Trophoblast cell (in vitro differentiated cells and primary cell): ENCODE measurements around the gene ING5.

Source experiments
- DNase-seq, 2 donors: peaks; one replicate each; pipeline ENCODE4 v3.0.0-alpha.2; 2016
- H2AFZ ChIP-seq: 2 replicates; pipeline ENCODE4 v1.6.1; 2013; ENCODE audit warnings: low read length, moderate library complexity, mild to moderate bottlenecking; ENCODE audit not compliant: insufficient read depth, poor library complexity
- H2AK5ac ChIP-seq: 2 replicates; pipeline ENCODE4 v1.6.1; 2013; ENCODE audit warnings: mild to moderate bottlenecking, low read length
- H2BK120ac ChIP-seq: 2 replicates; pipeline ENCODE4 v1.6.1; 2013; ENCODE audit warnings: low read length, mild to moderate bottlenecking, moderate library complexity; ENCODE audit not compliant: insufficient read depth, poor library complexity
- H2BK12ac ChIP-seq: 2 replicates; pipeline ENCODE4 v1.6.1; 2013; ENCODE audit warnings: mild to moderate bottlenecking, low read length, moderate library complexity
- H2BK5ac ChIP-seq: 2 replicates; pipeline ENCODE4 v1.6.1; 2013; ENCODE audit warnings: low read length, low read depth, moderate library complexity, mild to moderate bottlenecking; ENCODE audit not compliant: poor library complexity
- H3K14ac ChIP-seq: 2 replicates; pipeline ENCODE4 v1.6.1; 2013; ENCODE audit warnings: mild to moderate bottlenecking, low read length
- H3K18ac ChIP-seq: 2 replicates; pipeline ENCODE4 v1.6.1; 2013; ENCODE audit warnings: mild to moderate bottlenecking, low read length
- H3K23ac ChIP-seq: 2 replicates; pipeline ENCODE4 v1.6.1; 2013; ENCODE audit warnings: low read length
- H3K27ac ChIP-seq: 2 replicates; pipeline ENCODE4 v1.5.1; 2013; ENCODE audit warnings: low read depth, mild to moderate bottlenecking, inconsistent platforms, low read length, moderate library complexity
- H3K27me3 ChIP-seq: 2 replicates; pipeline ENCODE4 v1.6.1; 2013; ENCODE audit warnings: inconsistent platforms, mild to moderate bottlenecking, low read length, moderate library complexity; ENCODE audit not compliant: insufficient read depth
- H3K36me3 ChIP-seq, 2 experiments: 1 replicate in 1 of 2; 2 replicates in 1 of 2; pipeline ENCODE4 v1.6.1; 2013; ENCODE audit warnings: low read length in 2 of 2, mild to moderate bottlenecking in 2 of 2, moderate library complexity in 1 of 2; ENCODE audit not compliant: insufficient read depth in 2 of 2, control insufficient read depth in 1 of 2
- H3K4ac ChIP-seq: 2 replicates; pipeline ENCODE4 v1.6.1; 2013; ENCODE audit warnings: low read depth, mild to moderate bottlenecking, low read length, moderate library complexity
- H3K4me1 ChIP-seq, 2 experiments: 1 replicate in 1 of 2; 2 replicates in 1 of 2; pipeline ENCODE4 v1.6.1; 2013; ENCODE audit warnings: low read length in 2 of 2, mild to moderate bottlenecking in 2 of 2, moderate library complexity in 1 of 2; ENCODE audit not compliant: insufficient read depth in 2 of 2, control insufficient read depth in 1 of 2
- H3K4me2 ChIP-seq: 2 replicates; pipeline ENCODE4 v1.6.1; 2013; ENCODE audit warnings: inconsistent platforms, mild to moderate bottlenecking, low read length, moderate library complexity
- H3K4me3 ChIP-seq: 2 replicates; pipeline ENCODE4 v1.5.1; 2013; ENCODE audit warnings: mild to moderate bottlenecking, low read depth, low read length, inconsistent platforms
- H3K79me1 ChIP-seq: one replicate; pipeline ENCODE4 v1.6.1; 2013; ENCODE audit warnings: low read length
- H3K79me2 ChIP-seq: 2 replicates; pipeline ENCODE4 v1.6.1; 2013; ENCODE audit warnings: low read length, mild to moderate bottlenecking; ENCODE audit not compliant: control insufficient read depth, insufficient read depth, poor library complexity
- H3K9ac ChIP-seq: 2 replicates; pipeline ENCODE4 v1.6.1; 2013; ENCODE audit warnings: mild to moderate bottlenecking, low read length
- H3K9me3 ChIP-seq: 2 replicates; pipeline ENCODE4 v1.6.1; 2013; ENCODE audit warnings: low read depth, mild to moderate bottlenecking, control low read depth, inconsistent platforms, low read length; ENCODE audit not compliant: insufficient read depth
- H4K12ac ChIP-seq: 2 replicates; pipeline ENCODE4 v1.6.1; 2013; ENCODE audit warnings: low read depth, mild to moderate bottlenecking, low read length, moderate library complexity
- H4K8ac ChIP-seq: 2 replicates; pipeline ENCODE4 v1.6.1; 2013; ENCODE audit warnings: low read depth, mild to moderate bottlenecking, low read length, moderate library complexity
- H4K91ac ChIP-seq: one replicate; pipeline ENCODE4 v1.6.1; 2013; ENCODE audit warnings: low read depth, mild to moderate bottlenecking, low read length, moderate library complexity
- WGBS: extraction: QIAGEN DNeasy Blood & Tissue Kit; methylation state at CpG from one replicate; pipeline ENCODE4 v1.1.7; 2013; ENCODE audit warnings: missing lambda C conversion rate; ENCODE audit not compliant: insufficient read length, insufficient coverage; ENCODE audit errors: extremely low coverage; 5-methylcytosine and 5-hydroxymethylcytosine counted together

ING5 gene

GRCh38 chr2:241720099-241720498 lies 18.3 kb downstream of the ING5 start:
- Histone ChIP-seq H2AK5ac (no peak overlapping the region), H3K23ac (no peak overlapping the region), H4K8ac (no peak overlapping the region), H3K79me1 (no peaks in the 10 kb centered on the region), H3K36me3 (peaks cover 55 to 57% of the 10 kb centered on the region in 2 experiments), H2BK5ac (no peak overlapping the region), H4K91ac (no peak overlapping the region), H2BK12ac (no peak overlapping the region), H3K27ac (no peak overlapping the region), H2BK120ac (no peak overlapping the region), H3K14ac (no peak overlapping the region), H3K4me2 (no peak overlapping the region), H4K12ac (no peak overlapping the region), H3K4me1 (no peaks in the 10 kb centered on the region), H3K4me3 (no peak overlapping the region), H3K4ac (no peak overlapping the region), H3K79me2 (no peaks in the 10 kb centered on the region), H3K27me3 (no peaks in the 10 kb centered on the region), H3K18ac (no peak overlapping the region), H3K9me3 (peaks cover 27% of the 10 kb centered on the region), H2AFZ (no peak overlapping the region), H3K9ac (no peak overlapping the region)
- no CpG with 5 or more reads among the region's 19 CpGs for WGBS
- no peak for DNase-seq

DNA sequence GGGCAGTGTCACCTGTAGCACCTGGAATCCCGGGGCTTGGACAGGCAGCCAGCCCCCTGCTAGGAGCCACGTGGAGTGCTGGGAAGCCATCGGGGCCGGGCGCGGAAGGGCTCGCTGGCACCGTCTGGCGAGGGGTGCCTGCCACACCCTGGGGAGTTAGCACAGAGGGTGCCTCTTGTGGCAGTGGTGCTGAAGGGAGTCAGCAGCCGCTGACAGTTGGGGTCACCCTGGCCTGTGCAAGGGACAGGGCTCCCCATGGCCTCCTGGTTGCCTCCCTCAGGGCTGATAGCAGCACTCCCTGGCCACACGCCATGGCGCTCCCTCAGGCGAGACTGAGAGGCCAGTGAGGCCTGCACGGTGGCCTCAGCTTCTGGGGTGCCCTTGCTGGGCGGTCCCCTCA lies 18.7 kb downstream of the ING5 start:
- no peak overlapping the region for H3K4me3 ChIP-seq
- WGBS: no CpG with 5 or more reads among the region's 15 CpGs
- H4K12ac ChIP-seq: no peak overlapping the region
- H3K18ac ChIP-seq: no peak overlapping the region
- H2AFZ ChIP-seq: no peak overlapping the region
- peaks cover 27% of the 10 kb centered on the region for H3K9me3 ChIP-seq
- no peak overlapping the region for H3K14ac ChIP-seq
- H2BK12ac ChIP-seq: no peak overlapping the region
- no peak overlapping the region for H3K23ac ChIP-seq
- H3K79me1 ChIP-seq: no peaks in the 10 kb centered on the region
- no peak overlapping the region for H2BK120ac ChIP-seq
- H3K4me1 ChIP-seq: no peaks in the 10 kb centered on the region
- H3K27ac ChIP-seq: no peak overlapping the region
- H3K4me2 ChIP-seq: no peak overlapping the region
- DNase-seq: no peak
- no peak overlapping the region for H2BK5ac ChIP-seq
- no peak overlapping the region for H3K9ac ChIP-seq
- no peak overlapping the region for H2AK5ac ChIP-seq
- peaks cover 57% of the 10 kb centered on the region in 2 experiments for H3K36me3 ChIP-seq
- H4K8ac ChIP-seq: no peak overlapping the region
- no peak overlapping the region for H4K91ac ChIP-seq
- H3K79me2 ChIP-seq: no peaks in the 10 kb centered on the region
- H3K27me3 ChIP-seq: no peaks in the 10 kb centered on the region
- no peak overlapping the region for H3K4ac ChIP-seq

DNA sequence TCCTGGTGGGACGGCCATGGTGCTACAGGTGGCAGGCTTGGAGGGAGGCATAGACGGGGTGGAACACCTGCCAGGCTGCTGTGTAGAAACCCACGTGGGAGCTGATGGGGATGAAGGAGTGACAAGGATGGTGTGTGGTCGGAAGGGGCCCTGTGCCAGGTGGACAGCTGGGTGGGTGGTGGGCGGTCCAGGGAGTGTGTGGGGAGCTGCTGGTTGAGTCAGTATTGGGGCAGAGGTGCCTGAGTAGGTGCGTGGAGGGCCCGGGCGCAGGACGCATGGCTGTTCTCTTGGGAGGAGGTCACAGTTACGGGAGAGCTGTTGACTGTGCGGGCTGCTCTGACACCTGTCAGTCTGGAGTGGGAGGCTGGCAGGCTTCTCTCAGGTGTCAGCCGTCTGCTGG lies 20.0 kb downstream of the ING5 start:
- H3K18ac ChIP-seq: peak overlapping the region; percentile 10
- no peak overlapping the region for H3K4me3 ChIP-seq
- no peak overlapping the region for H3K27ac ChIP-seq
- H2AFZ ChIP-seq: no peak overlapping the region
- H2BK12ac ChIP-seq: no peak overlapping the region
- no peak overlapping the region for H3K23ac ChIP-seq
- H2BK5ac ChIP-seq: no peak overlapping the region
- no peak overlapping the region for H3K14ac ChIP-seq
- no peaks in the 10 kb centered on the region for H3K79me2 ChIP-seq
- H3K4ac ChIP-seq: no peak overlapping the region
- WGBS: no CpG with 5 or more reads among the region's 12 CpGs
- no peak overlapping the region for H2BK120ac ChIP-seq
- H3K79me1 ChIP-seq: no peaks in the 10 kb centered on the region
- no peak overlapping the region for H4K8ac ChIP-seq
- H4K12ac ChIP-seq: no peak overlapping the region
- no peak overlapping the region for H4K91ac ChIP-seq
- H3K9ac ChIP-seq: no peak overlapping the region
- no peak overlapping the region for H3K4me2 ChIP-seq
- no peak for DNase-seq
- H2AK5ac ChIP-seq: no peak overlapping the region
- peaks cover 0 to 2% of the 10 kb centered on the region in 2 experiments for H3K4me1 ChIP-seq
- no peaks in the 10 kb centered on the region for H3K27me3 ChIP-seq
- peaks cover 27% of the 10 kb centered on the region for H3K9me3 ChIP-seq
- peaks cover 50 to 55% of the 10 kb centered on the region in 2 experiments for H3K36me3 ChIP-seq

DNA sequence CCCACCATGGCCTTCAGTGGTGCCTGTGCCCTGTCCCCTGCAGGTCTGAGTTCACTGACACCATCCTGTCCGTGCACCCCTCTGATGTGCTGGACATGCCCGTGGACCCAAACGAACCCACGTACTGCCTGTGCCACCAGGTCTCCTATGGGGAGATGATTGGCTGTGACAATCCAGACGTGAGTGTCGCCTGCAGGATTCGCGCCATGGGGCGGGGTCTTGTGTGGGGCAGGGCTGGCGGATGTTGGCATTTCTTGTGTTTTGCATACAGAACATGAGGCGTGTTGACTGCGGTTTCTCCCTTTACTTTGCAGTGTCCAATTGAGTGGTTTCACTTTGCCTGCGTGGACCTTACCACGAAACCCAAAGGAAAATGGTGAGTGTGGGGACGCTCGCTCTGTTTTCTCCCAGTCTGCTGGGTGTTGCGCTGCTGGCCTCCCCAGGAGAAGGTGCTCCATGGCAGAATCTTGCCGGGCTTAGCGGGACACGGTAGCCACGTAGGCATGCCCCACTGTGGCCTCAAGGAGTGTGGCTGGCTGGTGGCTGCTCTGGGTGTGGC lies 21.1 kb downstream of the ING5 start:
- H3K4me3 ChIP-seq: peak overlapping the region; percentile 25
- H2AK5ac ChIP-seq: no peak overlapping the region
- H3K23ac ChIP-seq: no peak overlapping the region
- H4K91ac ChIP-seq: no peak overlapping the region
- H3K4ac ChIP-seq: no peak overlapping the region
- H3K4me2 ChIP-seq: no peak overlapping the region
- H3K9ac ChIP-seq: no peak overlapping the region
- H2BK5ac ChIP-seq: no peak overlapping the region
- H3K4me1 ChIP-seq: peaks cover 0 to 2% of the 10 kb centered on the region in 2 experiments
- no peak overlapping the region for H3K27ac ChIP-seq
- no peak overlapping the region for H2AFZ ChIP-seq
- no peaks in the 10 kb centered on the region for H3K79me2 ChIP-seq
- no peaks in the 10 kb centered on the region for H3K79me1 ChIP-seq
- no peak overlapping the region for H3K18ac ChIP-seq
- peaks cover 51 to 55% of the 10 kb centered on the region in 2 experiments for H3K36me3 ChIP-seq
- H2BK12ac ChIP-seq: no peak overlapping the region
- no peak overlapping the region for H4K8ac ChIP-seq
- no peaks in the 10 kb centered on the region for H3K27me3 ChIP-seq
- no peak overlapping the region for H2BK120ac ChIP-seq
- no peak overlapping the region for H3K14ac ChIP-seq
- no peak for DNase-seq
- no CpG with 5 or more reads among the region's 21 CpGs for whole genome bisulfite sequencing
- peaks cover 27% of the 10 kb centered on the region for H3K9me3 ChIP-seq
- H4K12ac ChIP-seq: no peak overlapping the region
